Progenitor cell of endocrine pancreas (in vitro differentiated cells): ENCODE measurements around the gene MEX3A. TPM values are rescaled to one million over a fixed set of nuclear protein-coding genes. Genes with fewer than 3 reads are reported as not detected.

Experiments used
- DNase-seq: peaks from one replicate; pipeline ENCODE4 v3.0.0; 2021; ENCODE audit warnings: low spot score; ENCODE audit not compliant: unreplicated experiment
- H3K27ac Mint-ChIP-seq: 2 replicates; pipeline ENCODE4 v1.8.0; 2021; ENCODE audit warnings: mild to moderate bottlenecking, moderate library complexity, mixed read lengths
- H3K27me3 Mint-ChIP-seq: 2 replicates; pipeline ENCODE4 v1.8.0; 2021; ENCODE audit warnings: mixed read lengths
- H3K36me3 Mint-ChIP-seq: 2 replicates; pipeline ENCODE4 v1.8.0; 2022; ENCODE audit warnings: mixed read lengths; ENCODE audit not compliant: insufficient read depth
- H3K4me1 Mint-ChIP-seq: 2 replicates; pipeline ENCODE4 v1.8.0; 2021; ENCODE audit warnings: low read depth, mixed read lengths
- H3K4me3 Mint-ChIP-seq: 2 replicates; pipeline ENCODE4 v1.8.0; 2021; ENCODE audit warnings: low read depth, mild to moderate bottlenecking, moderate library complexity, mixed read lengths
- H3K9me3 Mint-ChIP-seq: 2 replicates; pipeline ENCODE4 v1.8.0; 2021; ENCODE audit warnings: low read depth, mixed read lengths
- total RNA-seq: library from RNA; stranded (reverse); gene quantifications from 2 replicates; pipeline ENCODE4 v1.2.1, GENCODE V29; 2021
- TF ChIP-seq, protein P1 (sequence below): fragments of 200-600 bp; sonication (generic); IDR thresholded peaks from one replicate; pipeline ENCODE4 v1.5.0; 2021; ENCODE audit warnings: antibody characterized with exemption, mild to moderate bottlenecking; ENCODE audit not compliant: unreplicated experiment

The MEX3A gene
- total RNA-seq, 1 donor from 2014 or later = 112 TPM

- peak; percentile 95 for DNase-seq
- Mint-ChIP-seq H3K27me3 (no peaks in the 10 kb centered on the region), H3K27ac (peak within 1 kb of the TSS; percentile 98), H3K36me3 (peaks cover 6% of the 10 kb centered on the region), H3K9me3 (no peaks in the 10 kb centered on the region), H3K4me3 (peak within 1 kb of the TSS; percentile 97), H3K4me1 (peaks cover 17% of the 10 kb centered on the region)
- TF ChIP-seq, protein P1, sequence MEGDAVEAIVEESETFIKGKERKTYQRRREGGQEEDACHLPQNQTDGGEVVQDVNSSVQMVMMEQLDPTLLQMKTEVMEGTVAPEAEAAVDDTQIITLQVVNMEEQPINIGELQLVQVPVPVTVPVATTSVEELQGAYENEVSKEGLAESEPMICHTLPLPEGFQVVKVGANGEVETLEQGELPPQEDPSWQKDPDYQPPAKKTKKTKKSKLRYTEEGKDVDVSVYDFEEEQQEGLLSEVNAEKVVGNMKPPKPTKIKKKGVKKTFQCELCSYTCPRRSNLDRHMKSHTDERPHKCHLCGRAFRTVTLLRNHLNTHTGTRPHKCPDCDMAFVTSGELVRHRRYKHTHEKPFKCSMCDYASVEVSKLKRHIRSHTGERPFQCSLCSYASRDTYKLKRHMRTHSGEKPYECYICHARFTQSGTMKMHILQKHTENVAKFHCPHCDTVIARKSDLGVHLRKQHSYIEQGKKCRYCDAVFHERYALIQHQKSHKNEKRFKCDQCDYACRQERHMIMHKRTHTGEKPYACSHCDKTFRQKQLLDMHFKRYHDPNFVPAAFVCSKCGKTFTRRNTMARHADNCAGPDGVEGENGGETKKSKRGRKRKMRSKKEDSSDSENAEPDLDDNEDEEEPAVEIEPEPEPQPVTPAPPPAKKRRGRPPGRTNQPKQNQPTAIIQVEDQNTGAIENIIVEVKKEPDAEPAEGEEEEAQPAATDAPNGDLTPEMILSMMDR = no peak
Measured at GRCh38 chr1:156054500-156055280, 27.6 kb downstream of the MEX3A start, which contains the start of gene LAMTOR2. LAMTOR2 (plus strand) TSS chr1:156054782; CDS start chr1:156054890, 108 bp downstream.

GRCh38 chr1:156053768-156054499 lies 28.3 kb downstream of the MEX3A start, which contains the start of gene UBQLN4:
UBQLN4 (minus strand) TSS chr1:156053798; CDS start chr1:156053701, 97 bp downstream.
- peak within 1 kb of the TSS; percentile 97 for H3K4me3 Mint-ChIP-seq
- peak; percentile 88 for DNase-seq
- H3K9me3 Mint-ChIP-seq = no peaks in the 10 kb centered on the region
- H3K36me3 Mint-ChIP-seq = peaks cover 11% of the 10 kb centered on the region
- no peaks in the 10 kb centered on the region for H3K27me3 Mint-ChIP-seq
- peak within 1 kb of the TSS; percentile 98 for H3K27ac Mint-ChIP-seq
- peaks cover 15% of the 10 kb centered on the region for H3K4me1 Mint-ChIP-seq
- TF ChIP-seq, protein P1 = peak; percentile 43

DNA sequence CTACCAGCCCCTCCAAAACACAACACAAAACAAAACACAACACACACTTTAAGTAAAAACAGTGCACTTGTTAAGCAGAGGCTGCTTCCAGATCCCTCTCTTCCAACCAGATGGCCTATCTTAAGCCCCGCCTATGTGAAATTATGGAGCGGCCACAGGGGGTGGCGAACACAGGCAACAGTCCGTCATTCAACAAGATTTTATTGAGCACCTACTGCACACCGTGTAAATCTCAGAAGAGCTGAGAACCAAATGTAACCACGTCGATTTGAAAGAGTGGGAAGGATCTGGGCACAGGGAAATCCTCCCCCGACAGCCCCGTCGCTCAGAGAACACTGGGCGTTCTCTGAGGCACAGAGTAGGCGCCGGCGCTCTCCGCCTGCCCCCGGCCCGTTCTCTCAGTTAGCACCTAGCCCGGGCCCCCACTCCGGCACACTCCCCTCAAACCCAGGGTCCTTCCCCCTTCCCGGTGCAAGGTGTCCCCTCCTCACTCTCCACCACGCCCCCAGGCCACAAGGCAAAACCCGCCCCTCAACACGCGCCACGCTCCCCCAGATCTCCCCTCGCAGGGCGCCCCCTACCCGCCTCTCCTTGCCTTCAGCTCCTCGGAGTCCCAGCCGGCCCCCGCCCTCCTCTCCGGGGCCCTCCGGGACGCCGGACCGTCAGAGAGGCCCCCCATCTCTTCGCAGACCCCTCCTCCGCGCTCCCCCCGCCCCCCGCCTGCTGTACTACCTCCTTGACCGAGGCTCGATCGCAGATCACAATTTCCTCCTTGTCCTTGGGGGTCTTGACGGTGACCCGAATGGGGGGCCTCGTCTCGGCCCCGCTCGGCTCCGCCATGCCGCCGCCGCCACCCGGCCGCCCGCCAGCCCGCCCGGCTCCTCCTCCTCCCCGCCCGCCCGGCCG lies 29.1 kb downstream of the MEX3A start:
- TF ChIP-seq, protein P1 = peak; percentile 51
- H3K4me1 Mint-ChIP-seq = peaks cover 15% of the 10 kb centered on the region

DNA sequence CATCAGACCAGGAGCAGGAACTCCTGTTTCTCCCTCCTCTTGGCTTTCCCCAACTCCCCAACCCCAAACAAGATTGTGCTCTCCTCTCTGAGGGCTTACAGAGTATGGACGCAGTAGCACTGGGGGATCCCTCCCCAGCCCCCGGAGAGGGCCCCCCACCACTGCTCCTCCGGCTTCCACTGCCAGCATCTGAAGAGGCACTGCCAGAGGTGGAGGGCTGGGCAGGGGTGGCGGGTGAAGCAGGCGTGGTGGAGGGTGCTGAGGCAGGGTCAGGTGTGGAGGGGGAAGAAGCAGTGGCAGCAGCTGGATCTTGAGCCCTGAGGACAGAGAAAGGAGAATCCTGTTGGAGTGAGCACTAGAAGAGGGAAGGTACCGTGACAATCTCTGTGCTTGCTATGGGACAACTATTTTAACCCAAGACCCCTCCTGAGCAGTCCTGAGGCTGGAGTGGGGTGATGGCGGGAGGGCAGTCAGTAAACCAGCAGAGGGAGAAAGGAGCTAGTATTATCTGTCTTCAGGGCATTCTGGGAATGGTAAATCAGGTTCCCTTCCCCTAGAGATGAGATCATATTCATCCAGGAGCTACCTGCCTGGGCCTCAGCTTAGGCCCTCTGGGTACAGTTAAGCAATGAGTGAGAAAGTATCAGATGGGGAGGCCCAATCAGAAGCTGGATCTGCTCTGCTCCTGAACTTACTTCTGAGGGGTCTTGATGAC lies 31.1 kb downstream of the MEX3A start:
- Mint-ChIP-seq H3K9me3 (no peaks in the 10 kb centered on the region), H3K4me3 (peak overlapping the region; percentile 53), H3K36me3 (peaks cover 12% of the 10 kb centered on the region), H3K4me1 (peaks cover 15% of the 10 kb centered on the region), H3K27ac (peak overlapping the region; percentile 15), H3K27me3 (no peaks in the 10 kb centered on the region)
- DNase-seq = no peak
- TF ChIP-seq, protein P1 = no peak

More for the DNA sequence above, 29.1 kb downstream of the MEX3A start:
- peak; percentile 79 for DNase-seq
- Mint-ChIP-seq H3K27me3 (no peaks in the 10 kb centered on the region), H3K9me3 (no peaks in the 10 kb centered on the region), H3K4me3 (peak overlapping the region; percentile 91), H3K27ac (peak overlapping the region; percentile 96), H3K36me3 (peaks cover 14% of the 10 kb centered on the region)
